ENCODE data around the gene RPL18A. TPM values are rescaled to one million over a fixed set of nuclear protein-coding genes. Genes with fewer than 3 reads are reported as not detected.
A peak's percentile ranks its signal among the peaks of the same experiment; 100 is the strongest.
"Not testable (repeated sequence)": the region's sequence is repeated elsewhere in the genome, so short reads cannot be mapped to it uniquely, and the experiment has no call there.

RPL18A gene
- total RNA-seq, 1 experiment from 2014 or later = 2,013 TPM

DNA sequence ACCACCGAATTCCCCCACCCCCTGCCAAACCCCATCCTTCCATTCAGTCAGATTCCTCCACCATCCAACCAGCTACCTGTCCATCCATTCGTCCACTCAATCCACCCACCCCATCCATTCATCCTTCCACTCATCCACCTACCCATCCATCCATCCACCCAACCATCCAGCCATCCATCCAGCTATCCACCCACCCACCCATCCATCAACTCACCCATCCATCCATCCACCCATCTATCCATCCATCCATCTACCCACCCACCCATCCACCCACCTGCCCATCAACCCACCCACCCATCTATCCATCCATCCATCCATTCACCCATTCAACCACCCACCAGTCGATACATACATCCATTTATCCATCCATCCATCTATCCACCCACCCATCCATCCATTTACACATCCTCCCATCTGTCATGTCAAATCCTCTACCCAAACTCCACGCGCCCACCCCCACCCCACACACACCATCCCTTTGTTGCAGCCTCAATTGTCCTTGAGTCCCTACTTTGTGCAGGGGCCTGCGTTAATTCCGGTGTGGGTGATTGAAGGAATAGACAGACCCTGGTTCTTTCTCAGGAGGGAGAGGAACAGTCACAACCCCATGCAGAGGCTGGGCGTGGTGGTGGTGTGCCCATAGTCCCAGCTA is 6.7 kb downstream of the RPL18A start:
- no peak for DNase-seq (ENCODE audit: low read depth)

DNA sequence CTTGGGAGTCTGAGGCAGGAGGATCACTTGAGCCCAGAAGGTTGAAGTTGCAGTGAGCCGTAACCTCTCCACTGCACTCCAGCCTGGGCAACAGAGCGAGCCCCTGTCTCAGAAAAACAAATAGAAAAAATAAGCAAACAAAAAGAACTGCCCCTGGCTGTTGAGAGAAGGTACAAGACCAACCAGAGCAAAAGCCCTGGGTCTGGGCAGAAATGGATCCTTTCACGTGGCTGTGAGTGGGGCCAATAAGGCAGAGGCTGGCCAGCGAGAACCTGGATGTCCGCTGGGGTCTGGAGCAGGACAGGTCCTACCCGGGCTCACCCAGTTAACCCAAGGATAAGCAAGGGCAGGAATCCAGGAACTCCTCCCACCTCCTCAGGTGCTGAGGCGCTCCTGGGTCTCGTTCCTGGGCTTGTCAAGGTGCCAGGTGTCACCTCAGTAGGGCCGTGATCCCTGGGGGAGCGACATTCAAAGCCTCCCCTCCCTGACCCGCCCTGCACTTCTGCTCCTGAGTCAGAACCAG is 7.3 kb downstream of the RPL18A start:
- no peak for DNase-seq (ENCODE audit: low read depth)

DNA sequence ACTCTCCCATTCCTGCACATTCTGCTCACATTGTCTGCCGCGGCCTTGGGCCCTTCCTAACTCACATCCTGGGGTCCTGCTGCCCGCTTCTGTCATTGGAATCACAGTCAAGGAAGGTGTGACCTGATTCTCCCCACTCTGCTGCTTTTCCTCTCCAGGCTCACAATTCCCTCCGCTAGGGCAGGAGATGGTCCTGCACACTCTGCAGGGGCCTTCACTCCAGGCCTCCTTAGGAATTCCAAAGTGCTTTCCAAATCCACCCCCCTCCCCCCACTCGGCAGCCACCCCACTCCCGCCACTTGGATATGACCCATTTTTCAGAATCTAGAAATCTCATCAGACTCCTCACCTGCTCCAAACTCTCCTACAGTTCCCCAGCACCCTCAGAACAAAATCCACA is 9.0 kb downstream of the RPL18A start:
- DNase-seq (ENCODE audit: low read depth) = no peak

DNA sequence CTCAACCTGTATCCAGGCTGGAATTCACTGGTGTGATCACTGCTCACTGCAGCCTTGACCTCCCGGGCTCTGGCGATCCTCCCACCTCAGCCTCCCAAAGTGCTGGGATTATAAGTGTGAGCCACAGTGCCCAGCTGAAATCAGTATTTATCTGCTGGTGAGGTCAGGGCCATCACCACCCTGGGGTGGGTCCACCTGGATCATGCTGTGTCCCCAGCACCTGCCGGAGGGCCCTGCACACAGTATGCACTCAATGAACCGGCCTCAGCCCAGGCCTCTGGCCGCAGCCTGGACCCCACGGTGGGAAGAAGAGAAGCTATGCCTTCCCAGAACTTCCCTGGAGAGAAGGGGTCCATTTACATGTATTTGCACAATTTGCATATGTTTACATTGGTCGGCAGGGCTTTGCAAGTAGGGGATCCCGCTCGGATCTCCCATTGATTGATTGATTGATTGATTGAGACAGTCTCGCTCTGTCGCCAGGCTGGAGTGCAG is 9.5 kb downstream of the RPL18A start:
- DNase-seq (ENCODE audit: low read depth) = no peak

DNA sequence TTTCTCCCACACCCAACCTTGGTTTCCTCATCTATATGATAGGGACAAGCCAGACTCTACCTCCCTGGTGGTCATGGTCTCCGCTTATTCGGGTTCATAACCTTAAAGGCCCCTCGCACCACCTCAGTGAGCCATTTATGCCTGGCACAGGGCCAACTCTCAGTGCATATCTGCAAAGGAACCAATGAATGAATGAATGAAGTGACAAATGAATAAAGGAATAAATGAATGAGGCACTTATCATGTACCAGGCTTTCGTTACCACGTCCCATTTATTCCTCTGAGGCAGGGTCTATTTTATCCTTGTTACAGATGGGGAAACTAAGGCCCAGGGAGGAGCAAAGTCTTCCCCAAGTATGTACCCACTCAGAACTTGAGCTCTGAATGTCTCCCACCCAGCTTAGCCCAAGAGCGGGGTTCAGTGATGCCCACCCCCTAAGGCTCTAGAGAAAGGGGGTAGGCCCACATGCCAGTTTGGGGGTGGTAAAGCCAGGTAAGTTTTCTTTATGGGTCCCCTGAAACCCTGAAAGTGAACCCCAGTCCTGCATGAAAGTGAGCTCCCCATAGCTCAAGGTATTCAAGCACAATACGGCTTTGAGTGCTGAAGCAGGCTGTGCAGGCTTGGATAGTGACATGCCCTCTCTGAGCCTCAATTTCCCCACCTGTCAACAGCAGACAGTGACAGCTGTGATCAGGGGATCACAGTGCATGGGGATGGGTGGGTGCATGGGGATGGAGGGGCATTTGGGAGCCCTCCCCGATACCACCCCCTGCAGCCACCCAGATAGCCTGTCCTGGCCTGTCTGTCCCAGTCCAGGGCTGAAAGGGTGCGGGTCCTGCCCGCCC is 11.5 kb downstream of the RPL18A start:
- DNase-seq (ENCODE audit: low read depth) = no peak

DNA sequence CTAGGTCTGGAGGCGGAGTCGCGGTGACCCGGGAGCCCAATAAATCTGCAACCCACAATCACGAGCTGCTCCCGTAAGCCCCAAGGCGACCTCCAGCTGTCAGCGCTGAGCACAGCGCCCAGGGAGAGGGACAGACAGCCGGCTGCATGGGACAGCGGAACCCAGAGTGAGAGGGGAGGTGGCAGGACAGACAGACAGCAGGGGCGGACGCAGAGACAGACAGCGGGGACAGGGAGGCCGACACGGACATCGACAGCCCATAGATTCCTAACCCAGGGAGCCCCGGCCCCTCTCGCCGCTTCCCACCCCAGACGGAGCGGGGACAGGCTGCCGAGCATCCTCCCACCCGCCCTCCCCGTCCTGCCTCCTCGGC is 12.2 kb downstream of the RPL18A start, which contains the start of gene SLC5A5:
TSS of gene SLC5A5 (plus strand) at position 68 of the 373 bp plus-strand sequence. CDS start 375 bp downstream, outside the sequence.
- no peak for DNase-seq (ENCODE audit: low read depth)

DNA sequence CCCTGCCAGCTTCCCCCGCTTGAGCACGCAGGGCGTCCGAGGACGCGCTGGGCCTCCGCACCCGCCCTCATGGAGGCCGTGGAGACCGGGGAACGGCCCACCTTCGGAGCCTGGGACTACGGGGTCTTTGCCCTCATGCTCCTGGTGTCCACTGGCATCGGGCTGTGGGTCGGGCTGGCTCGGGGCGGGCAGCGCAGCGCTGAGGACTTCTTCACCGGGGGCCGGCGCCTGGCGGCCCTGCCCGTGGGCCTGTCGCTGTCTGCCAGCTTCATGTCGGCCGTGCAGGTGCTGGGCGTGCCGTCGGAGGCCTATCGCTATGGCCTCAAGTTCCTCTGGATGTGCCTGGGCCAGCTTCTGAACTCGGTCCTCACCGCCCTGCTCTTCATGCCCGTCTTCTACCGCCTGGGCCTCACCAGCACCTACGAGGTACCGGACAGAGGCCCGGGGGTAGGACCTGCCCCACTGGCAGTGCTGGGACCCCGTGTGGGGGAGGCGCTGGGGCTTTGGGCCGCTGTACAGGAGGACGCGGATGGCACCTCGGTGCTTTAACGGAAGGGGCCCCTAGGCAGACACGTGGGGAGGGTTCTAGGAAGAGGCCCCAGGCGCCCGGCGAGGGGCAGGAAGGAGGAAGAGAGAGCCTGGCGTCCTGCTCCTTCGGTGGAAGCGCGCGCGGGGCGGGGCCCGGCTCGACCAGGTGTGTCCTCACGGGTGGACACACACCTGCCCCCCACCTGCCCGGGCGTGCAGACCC is 12.7 kb downstream of the RPL18A start:
- no peak for DNase-seq (ENCODE audit: low read depth)

DNA sequence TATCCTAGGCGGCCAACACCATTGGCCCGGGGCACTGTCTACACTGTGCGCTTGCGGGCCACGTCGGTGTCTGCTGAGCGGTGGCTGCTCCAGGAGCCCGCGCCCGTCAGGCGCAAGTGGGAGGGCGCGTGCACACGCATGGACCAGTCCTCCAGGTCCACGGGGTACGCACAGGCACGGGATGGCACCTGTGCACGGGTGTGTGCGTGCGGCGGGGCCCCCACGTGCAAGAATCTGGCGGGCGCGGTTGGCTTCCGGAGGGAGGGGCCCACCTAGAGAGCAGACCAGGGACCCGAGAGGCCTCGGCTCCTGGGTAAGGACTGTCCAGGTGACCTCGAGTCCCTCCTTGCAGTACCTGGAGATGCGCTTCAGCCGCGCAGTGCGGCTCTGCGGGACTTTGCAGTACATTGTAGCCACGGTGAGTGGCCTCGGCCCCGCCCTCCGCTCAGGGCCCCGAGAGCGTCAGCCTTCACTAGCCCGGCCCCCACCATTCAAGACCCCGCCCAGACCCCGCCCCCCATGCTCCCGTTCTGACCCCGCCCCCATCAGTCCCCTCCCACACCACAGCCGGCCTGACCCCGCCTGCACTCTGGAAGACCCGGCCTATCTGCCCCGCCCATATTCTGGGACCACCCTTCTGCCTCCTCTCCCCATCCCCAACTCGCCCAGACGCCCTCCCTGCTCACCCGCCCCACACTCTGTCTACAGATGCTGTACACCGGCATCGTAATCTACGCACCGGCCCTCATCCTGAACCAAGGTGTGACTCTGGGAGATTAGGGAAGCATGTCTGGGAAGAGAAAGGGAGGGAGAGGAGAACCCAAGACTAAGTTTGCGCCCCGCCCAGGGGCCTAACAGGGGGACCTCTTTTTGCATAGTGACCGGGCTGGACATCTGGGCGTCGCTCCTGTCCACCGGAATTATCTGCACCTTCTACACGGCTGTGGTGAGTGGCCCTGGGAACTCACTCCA is 14.4 kb downstream of the RPL18A start:
- no peak for DNase-seq (ENCODE audit: low read depth)

DNA sequence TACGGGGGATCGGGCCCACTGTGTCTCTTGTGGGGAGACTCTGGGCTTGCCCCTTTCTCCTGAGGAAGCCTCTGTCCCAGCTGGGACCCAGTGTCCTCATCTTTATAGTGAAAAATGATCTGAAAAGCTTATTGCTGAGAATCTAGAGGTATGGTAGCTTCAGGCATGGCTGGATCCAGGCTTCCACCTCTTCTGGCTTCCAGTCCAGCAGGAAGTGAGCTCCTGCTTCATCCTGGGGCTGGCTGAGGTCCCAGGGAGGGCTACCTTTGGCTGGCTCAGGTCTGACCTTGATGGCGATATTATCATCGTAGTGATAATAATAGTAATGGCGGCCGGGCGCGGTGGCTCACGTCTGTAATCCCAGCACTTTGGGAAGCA is 15.0 kb downstream of the RPL18A start:
- no peak for DNase-seq (ENCODE audit: low read depth)

DNA sequence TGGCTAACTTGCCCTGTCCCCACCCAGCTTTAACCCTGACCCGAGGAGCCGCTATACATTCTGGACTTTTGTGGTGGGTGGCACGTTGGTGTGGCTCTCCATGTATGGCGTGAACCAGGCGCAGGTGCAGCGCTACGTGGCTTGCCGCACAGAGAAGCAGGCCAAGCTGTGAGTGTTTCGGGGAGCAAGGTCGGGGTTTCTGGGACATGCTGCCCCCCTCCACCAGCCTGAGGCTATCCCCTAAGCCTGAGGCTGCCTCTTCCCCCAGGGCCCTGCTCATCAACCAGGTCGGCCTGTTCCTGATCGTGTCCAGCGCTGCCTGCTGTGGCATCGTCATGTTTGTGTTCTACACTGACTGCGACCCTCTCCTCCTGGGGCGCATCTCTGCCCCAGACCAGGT is 18.0 kb downstream of the RPL18A start:
- no peak for DNase-seq (ENCODE audit: low read depth)

DNA sequence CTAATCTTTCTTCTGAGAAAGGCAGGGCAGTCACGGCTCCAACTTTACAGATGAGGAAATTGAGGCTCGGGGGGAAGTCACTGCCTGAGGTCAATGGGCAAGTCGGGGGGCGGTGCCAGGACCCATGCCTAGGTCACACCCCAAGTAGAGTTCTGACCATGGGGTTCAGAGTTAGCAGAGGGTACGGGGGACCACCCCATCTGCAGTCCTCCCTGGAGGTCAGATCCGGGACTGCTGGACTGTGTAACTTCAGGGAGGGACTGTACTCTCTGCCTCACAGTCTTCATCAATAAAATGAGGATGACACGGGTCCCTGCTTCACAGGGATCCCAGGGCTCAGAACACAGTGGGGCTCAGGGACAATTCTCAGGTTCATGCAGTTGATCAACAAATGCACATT is 19.8 kb downstream of the RPL18A start:
- DNase-seq (ENCODE audit: low read depth) = no peak

DNA sequence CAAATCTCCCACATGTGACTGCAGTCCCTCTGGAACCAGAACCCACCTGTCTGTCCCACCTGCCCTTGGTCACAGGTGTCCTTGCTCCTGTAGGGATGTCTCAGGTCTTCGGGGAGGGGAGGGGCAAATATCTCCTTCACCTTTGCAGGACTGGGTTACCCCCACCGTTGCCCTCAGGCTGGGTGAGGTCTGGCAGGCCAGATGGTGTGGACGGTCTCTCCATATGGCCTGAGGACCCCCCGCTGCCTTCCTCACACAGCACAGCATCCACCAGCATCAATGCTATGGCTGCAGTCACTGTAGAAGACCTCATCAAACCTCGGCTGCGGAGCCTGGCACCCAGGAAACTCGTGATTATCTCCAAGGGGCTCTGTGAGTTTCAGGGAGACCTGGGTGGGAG is 22.0 kb downstream of the RPL18A start:
- DNase-seq (ENCODE audit: low read depth) = no peak

DNA sequence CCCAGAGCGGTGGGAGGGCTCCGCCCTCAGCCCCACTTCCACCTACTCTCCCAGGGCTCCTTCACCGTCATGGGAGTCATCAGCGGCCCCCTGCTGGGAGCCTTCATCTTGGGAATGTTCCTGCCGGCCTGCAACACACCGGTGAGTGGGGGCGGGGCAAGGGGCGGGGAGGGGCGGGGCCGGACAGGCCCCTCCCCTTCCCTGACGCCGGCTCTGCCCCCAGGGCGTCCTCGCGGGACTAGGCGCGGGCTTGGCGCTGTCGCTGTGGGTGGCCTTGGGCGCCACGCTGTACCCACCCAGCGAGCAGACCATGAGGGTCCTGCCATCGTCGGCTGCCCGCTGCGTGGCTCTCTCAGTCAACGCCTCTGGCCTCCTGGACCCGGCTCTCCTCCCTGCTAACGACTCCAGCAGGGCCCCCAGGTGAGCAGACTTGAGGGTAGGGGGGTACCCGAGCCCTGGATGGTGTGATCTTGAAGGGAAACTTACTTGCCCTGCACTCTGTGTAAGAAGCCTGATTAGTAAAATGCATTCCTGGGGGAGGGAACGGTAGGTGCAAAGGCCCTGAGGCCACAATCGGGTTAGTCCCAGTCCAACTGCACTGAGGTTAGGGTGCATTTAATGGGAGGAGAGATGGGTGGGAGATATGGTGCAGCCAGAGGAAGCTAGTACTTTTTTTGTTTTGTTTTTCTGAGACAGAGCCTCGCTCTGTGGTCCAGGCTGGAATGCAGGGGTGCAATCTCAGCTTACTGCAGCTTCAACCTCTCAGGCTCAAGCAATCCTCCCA is 24.1 kb downstream of the RPL18A start:
- no peak for DNase-seq (ENCODE audit: low read depth)

DNA sequence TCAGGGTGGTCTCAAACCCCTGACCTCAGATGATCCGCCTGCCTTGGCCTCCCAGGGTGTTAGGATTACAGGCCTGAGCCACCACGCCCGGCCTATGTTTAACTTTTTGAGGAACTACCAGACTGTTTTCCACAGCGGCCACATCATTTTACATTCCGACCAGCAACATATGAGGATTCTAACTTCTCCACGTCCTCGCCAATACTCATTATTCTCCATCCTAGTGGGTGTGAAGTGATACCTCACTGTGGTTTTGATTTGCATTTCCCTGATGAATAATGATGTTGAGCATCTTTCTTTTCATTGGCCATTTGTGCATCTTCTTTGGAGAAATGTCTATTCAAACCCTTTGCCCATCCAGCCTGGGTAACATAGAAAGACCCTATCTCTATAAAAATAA is 26.8 kb downstream of the RPL18A start:
- DNase-seq (ENCODE audit: low read depth) = no peak

DNA sequence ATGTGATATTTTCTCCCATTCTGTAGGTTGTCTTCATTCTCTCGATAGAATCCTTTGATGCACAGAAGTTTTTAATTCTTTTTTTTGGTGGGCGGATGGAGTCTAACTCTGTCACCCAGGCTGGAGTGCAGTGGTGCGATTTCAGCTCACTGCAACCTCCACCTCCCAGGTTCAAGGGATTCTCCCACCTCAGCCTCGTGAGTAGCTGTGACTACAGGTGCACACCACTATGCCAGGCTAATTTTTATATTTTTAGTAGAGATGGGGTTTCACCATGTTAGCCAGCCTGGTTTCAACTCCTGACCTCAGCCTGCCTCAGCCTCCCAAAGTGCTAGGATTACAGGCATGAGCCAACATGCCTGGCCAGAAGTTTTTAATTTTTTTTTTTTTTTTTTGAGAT is 27.5 kb downstream of the RPL18A start:
- not testable (repeated sequence) for DNase-seq (ENCODE audit: low read depth)

DNA sequence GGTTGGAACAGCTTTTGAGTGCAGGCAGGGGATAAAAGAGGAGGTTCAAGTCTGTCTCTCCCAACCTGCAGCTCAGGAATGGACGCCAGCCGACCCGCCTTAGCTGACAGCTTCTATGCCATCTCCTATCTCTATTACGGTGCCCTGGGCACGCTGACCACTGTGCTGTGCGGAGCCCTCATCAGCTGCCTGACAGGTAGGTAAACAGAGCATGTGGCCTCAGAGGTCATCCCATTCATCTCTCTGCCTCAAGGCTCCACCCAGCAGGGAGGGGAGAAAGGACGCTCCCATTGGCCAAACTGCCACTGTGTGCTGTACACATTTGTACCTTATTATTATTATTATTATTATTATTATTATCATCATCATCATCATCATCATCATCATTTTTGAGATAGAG is 28.6 kb downstream of the RPL18A start:
- DNase-seq (ENCODE audit: low read depth) = no peak

DNA sequence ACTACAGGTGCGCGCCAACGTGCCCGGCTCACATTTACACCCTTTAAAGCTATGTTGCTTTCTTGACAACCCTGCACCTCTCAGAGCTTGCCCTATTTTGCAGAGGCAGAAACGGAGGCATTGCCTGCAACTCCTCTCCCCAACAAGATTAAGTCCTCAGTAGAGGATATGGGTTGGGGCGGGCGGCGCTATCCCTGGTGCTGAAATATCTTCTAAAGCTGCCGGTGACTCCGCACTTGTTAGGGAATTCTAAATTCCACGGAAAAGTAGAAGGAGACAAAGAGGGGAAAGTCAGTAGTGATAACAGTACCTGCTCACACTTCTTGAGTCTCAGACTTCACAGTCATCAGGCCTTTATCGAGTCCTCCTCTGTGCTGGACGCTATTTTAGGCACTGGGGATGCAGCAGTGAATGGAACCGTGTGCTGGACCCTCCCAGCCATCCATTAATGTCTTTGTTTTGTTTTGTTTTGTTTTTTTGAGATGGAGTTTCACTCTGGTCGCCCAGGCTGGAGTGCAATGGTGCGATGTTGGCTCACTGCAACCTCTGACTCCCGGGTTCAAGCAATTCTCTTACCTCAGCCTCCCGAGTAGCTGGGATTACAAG is 30.0 kb downstream of the RPL18A start:
- peak; percentile 24 for DNase-seq (ENCODE audit: low read depth)

DNA sequence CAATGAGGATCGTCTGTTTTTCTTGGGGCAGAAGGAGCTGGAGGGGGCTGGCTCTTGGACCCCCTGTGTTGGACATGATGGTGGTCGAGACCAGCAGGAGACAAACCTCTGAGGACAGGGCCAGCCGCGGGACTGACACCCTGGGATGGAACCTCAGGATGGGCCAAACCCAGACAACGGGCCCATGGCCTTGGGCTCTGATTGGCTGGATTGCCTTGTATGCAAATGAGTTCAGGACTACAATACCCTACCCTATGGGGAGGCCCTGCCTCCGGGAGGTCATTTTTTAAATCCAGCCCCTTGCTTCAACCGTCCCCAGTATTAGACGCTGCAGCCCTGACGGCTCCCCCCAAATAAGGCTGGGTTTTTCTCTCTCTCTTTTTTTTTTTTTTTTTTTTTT is 34.1 kb downstream of the RPL18A start:
- DNase-seq (ENCODE audit: low read depth) = no peak

DNA sequence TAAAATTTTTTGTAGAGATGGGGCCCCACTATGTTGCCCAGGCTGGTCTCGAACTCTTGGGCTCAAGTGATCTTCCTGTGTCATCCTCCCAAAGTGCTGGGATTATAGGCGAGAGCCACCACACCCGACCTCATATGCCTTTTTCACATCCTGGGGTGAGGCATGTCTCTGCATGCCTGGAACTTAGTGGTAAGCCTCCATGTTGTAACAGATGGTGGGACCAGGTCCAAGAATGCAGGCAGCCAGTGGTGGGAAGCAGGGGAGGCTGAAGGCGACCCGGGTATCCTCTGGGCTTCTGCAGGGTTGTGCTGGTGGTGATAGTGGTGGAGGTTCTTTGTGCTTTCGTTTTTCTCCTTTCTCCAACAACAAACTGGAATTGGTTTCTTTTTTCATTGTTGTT is 43.0 kb downstream of the RPL18A start:
- peak; percentile 28 for DNase-seq (ENCODE audit: low read depth)

All from HT1080 (cell line).